GM12874 (cell line): ENCODE data around the gene CNTNAP2.

ENCODE experiments used
- TF ChIP-seq, protein P1 (sequence below): IDR thresholded peaks from 2 replicates; pipeline ENCODE4 v1.5.1; 2011; ENCODE audit warnings: low read depth, mild to moderate bottlenecking, control low read depth, low read length, moderate library complexity; ENCODE audit not compliant: insufficient read depth

The CNTNAP2 gene

GRCh38 chr7:148390381-148390780 lies 2273.8 kb downstream of the CNTNAP2 start:
- TF ChIP-seq, protein P1, sequence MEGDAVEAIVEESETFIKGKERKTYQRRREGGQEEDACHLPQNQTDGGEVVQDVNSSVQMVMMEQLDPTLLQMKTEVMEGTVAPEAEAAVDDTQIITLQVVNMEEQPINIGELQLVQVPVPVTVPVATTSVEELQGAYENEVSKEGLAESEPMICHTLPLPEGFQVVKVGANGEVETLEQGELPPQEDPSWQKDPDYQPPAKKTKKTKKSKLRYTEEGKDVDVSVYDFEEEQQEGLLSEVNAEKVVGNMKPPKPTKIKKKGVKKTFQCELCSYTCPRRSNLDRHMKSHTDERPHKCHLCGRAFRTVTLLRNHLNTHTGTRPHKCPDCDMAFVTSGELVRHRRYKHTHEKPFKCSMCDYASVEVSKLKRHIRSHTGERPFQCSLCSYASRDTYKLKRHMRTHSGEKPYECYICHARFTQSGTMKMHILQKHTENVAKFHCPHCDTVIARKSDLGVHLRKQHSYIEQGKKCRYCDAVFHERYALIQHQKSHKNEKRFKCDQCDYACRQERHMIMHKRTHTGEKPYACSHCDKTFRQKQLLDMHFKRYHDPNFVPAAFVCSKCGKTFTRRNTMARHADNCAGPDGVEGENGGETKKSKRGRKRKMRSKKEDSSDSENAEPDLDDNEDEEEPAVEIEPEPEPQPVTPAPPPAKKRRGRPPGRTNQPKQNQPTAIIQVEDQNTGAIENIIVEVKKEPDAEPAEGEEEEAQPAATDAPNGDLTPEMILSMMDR, result no peak

DNA sequence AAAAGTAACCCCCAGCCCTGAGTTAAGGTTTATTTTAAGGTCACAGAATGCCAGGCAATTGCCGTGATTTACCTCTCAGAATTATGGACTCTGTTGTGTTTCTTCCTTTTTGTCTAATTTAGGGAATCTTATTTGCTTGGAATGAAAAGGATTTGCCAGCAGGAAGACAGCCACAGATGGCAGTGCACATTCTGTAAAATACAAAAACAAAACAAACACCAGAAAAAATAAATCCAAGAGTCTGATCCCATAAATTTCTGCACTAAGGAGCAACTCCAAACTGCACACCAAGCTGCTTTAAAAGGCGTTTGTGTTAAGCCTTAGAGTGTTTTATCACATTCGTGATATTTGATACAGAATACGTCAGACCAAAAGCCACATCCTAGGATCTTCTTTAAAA lies 2275.0 kb downstream of the CNTNAP2 start:
- TF ChIP-seq, protein P1, result no peak

GRCh38 chr7:148394582-148394981 lies 2278.0 kb downstream of the CNTNAP2 start:
- TF ChIP-seq, protein P1, result no peak

DNA sequence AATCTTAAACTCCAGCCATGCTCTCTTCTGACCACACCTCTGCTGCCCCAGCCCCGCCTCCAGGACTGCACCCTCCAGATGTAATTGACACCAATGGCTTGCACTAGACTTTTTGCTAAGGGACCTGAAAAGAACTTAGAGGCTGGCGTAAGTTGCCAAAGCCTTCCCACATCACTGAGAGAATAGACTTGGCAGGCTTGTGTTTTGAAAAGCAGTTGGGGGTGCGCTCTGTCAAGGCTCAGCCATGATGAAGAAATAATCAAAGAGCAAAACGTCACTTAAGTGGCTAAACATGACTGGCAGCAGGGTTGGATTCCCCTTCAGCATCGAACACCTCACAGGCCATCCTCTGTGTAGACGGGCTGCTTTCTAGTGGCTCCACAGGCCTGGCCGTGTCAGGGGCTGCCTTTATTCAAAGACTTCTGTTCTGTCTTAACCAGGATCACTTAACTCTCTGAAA lies 2278.8 kb downstream of the CNTNAP2 start:
- TF ChIP-seq, protein P1, result no peak

DNA sequence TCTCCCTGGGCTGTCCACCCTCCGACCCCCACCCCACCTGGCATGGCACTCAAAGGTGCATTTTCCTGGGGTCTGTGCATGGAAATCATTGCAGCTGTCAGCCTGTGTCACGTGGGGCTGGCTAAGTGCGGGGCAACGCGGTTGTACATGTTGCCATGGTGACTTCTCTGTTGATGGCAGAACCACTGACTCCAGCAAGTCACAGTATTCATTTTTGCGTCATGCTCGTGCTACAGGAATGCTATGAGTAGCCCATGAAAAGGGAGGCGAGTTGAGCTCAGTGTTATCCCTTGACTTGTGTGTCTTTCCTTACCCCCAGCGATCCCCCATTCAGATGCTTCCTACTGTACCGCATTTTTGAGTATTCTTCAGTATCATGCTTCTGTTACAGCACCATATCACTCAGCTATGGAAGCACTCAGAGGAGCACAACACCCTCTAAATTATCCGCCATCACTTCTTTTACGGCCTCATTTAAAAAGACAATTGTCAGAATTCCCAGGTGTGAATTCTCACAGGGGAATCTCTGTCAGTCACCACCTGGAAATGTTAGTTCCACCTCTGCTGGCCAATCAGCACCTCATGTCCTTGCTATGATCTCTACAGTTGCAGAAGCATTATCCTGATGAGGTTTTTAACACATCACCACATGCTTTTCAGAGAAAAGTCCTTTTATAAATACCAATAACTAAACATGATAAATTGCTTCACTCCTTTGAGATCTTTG lies 2279.6 kb downstream of the CNTNAP2 start:
- TF ChIP-seq, protein P1, result no peak

- TF ChIP-seq, protein P1, result no peak
Observed at GRCh38 chr7:148397056-148397455, 2280.5 kb downstream of the CNTNAP2 start.

DNA sequence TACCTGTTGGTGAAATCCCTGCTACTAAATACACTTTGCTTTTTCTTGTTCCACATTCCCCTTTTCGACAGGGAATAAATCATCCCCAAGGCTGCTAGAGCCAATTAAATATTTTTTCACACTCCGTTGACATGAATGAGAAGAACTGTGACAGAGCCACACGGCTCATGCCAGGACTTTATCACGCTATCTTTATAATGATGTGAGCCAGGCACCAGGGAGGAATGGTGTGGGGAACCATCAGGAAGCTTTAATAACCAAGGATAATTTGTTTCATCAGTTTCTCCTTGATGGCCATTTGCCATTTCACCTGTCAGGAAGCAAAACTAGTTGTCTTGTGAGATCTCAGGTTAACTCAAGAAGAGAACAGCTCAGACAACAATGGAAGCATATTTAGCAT lies 2280.9 kb downstream of the CNTNAP2 start:
- TF ChIP-seq, protein P1, result no peak
